Caco-2 (cell line): Measurements from ENCODE around the gene CYP3A5. TPM values are rescaled to one million over a fixed set of nuclear protein-coding genes. Genes with fewer than 3 reads are reported as not detected.

Experiments
- BruUV-seq: library from RNA; stranded (reverse); fragments of 400-500 nt; replicated peaks from 2 replicates; lab custom pipeline; 2021; lab: Mats Ljungman, UMichigan
- CTCF ChIA-PET: fragments of 300-600 bp; sonication (Branson Sonifier 250); formaldehyde crosslinking; loops from one replicate; lab custom pipeline; 2022; ENCODE audit warnings: antibody characterized with exemption; lab: Charles Lee
- POLR2A ChIA-PET: fragments of 300-600 bp; sonication (Branson Sonifier 250); formaldehyde crosslinking; loops from one replicate; lab custom pipeline; 2022; ENCODE audit warnings: antibody characterized with exemption; lab: Charles Lee
- DNase-seq, 2 experiments: peaks; one replicate each; pipeline versions ENCODE4 v3.0.0 to v3.0.0-alpha.2; 2020 to 2022
- H3K27me3 ChIP-seq: replicated peaks from 2 replicates; pipeline ENCODE4 v1.6.0; 2011; ENCODE audit warnings: low read length; ENCODE audit not compliant: control insufficient read depth, insufficient read depth
- H3K36me3 ChIP-seq: 2 replicates; pipeline ENCODE4 v1.5.1; 2011; ENCODE audit warnings: low read length; ENCODE audit not compliant: control insufficient read depth, insufficient read depth
- H3K4me1 ChIP-seq: fragments of 250-450 bp; sonication (Bioruptor Pico); 2 replicates; pipeline ENCODE4 v1.5.1; 2020; ENCODE audit warnings: mild to moderate bottlenecking
- H3K4me3 ChIP-seq: 2 replicates; pipeline ENCODE4 v1.5.1; 2011; ENCODE audit warnings: low read depth, mild to moderate bottlenecking, control low read depth, low read length
- H3K9me3 ChIP-seq: fragments of 250-450 bp; sonication (Bioruptor Pico); 2 replicates; pipeline ENCODE4 v1.5.1; 2020; ENCODE audit warnings: mild to moderate bottlenecking, moderate library complexity
- H3K27ac Mint-ChIP-seq: one replicate; pipeline ENCODE4 v1.8.0; 2022; ENCODE audit warnings: mixed read lengths; ENCODE audit not compliant: unreplicated experiment
- H3K27me3 Mint-ChIP-seq: one replicate; pipeline ENCODE4 v1.8.0; 2022; ENCODE audit warnings: mixed read lengths; ENCODE audit not compliant: insufficient read depth, unreplicated experiment
- H3K36me3 Mint-ChIP-seq: one replicate; pipeline ENCODE4 v1.8.0; 2022; ENCODE audit warnings: mild to moderate bottlenecking, mixed read lengths; ENCODE audit not compliant: insufficient read depth, unreplicated experiment
- H3K4me1 Mint-ChIP-seq: one replicate; pipeline ENCODE4 v1.8.0; 2022; ENCODE audit warnings: low read depth, mixed read lengths; ENCODE audit not compliant: unreplicated experiment
- H3K4me3 Mint-ChIP-seq: one replicate; pipeline ENCODE4 v1.8.0; 2022; ENCODE audit warnings: mild to moderate bottlenecking, moderate library complexity, mixed read lengths; ENCODE audit not compliant: unreplicated experiment
- H3K9me3 Mint-ChIP-seq: one replicate; pipeline ENCODE4 v1.8.0; 2022; ENCODE audit warnings: mixed read lengths; ENCODE audit not compliant: unreplicated experiment
- CTCF ChIP-seq, 2 experiments: fragments of 200-600 bp in 1 of 2; IDR thresholded peaks; 1 replicate in 1 of 2; 2 replicates in 1 of 2; pipeline versions ENCODE4 v1.5.1 to v1.8.0; 2011 to 2022; ENCODE audit warnings: antibody characterized with exemption in 1 of 2, control low read depth in 1 of 2, inconsistent platforms in 1 of 2, low read depth in 1 of 2, low read length in 1 of 2, mild to moderate bottlenecking in 1 of 2, moderate library complexity in 1 of 2; ENCODE audit not compliant: insufficient read depth in 1 of 2, severe bottlenecking in 1 of 2, unreplicated experiment in 1 of 2
- intact Hi-C: fragments of 100-400 bp; cut with micrococcal nuclease; formaldehyde crosslinking; loops from one replicate; pipeline ENCODE4 v1.10.0; 2022; ENCODE audit not compliant: unreplicated experiment
- total RNA-seq: library from RNA; stranded (reverse); gene quantifications from 2 replicates; pipeline ENCODE4 v1.2.3, GENCODE V29; 2022

Gene CYP3A5
- total RNA-seq, 1 experiment from 2014 or later = 2.7 TPM

GRCh38 chr7:99607548-99607947 is 72.2 kb downstream of the CYP3A5 start:
- Histone ChIP-seq H3K9me3 (no peaks in the 10 kb centered on the region), H3K27me3 (peaks cover 1% of the 10 kb centered on the region; the same call in 1 of the 2 replicates), H3K36me3 (no peaks in the 10 kb centered on the region), H3K4me3 (no peak overlapping the region), H3K4me1 (no peaks in the 10 kb centered on the region)
- TF ChIP-seq CTCF (IDR thresholded peaks at IDR 0.05; ENCODE audit: insufficient read depth in 1 of 2, low read depth in 1 of 2, low read length in 1 of 2, severe bottlenecking in 1 of 2, unreplicated experiment in 1 of 2) = no peak
- ChIA-PET POLR2A (no interaction called here), CTCF (no interaction called here)
- H3K27ac Mint-ChIP-seq = no peak overlapping the region
- H3K9me3 Mint-ChIP-seq = no peaks in the 10 kb centered on the region
- DNase-seq = no peak
- H3K4me1 Mint-ChIP-seq = no peaks in the 10 kb centered on the region
- H3K4me3 Mint-ChIP-seq = no peak overlapping the region
- no peaks in the 10 kb centered on the region for H3K27me3 Mint-ChIP-seq
- intact Hi-C loops = no loop called here
- BruUV-seq = no TSS peak
- no peaks in the 10 kb centered on the region for H3K36me3 Mint-ChIP-seq

GRCh38 chr7:99606531-99606930 is 73.3 kb downstream of the CYP3A5 start:
- no peak for DNase-seq
- Histone ChIP-seq H3K27me3 (peaks cover 1% of the 10 kb centered on the region; the same call in 1 of the 2 replicates), H3K9me3 (no peaks in the 10 kb centered on the region), H3K36me3 (no peaks in the 10 kb centered on the region), H3K4me3 (no peak overlapping the region), H3K4me1 (no peaks in the 10 kb centered on the region)
- intact Hi-C loops = no loop called here
- Mint-ChIP-seq H3K36me3 (no peaks in the 10 kb centered on the region), H3K9me3 (no peaks in the 10 kb centered on the region), H3K4me1 (no peaks in the 10 kb centered on the region), H3K4me3 (no peak overlapping the region), H3K27me3 (no peaks in the 10 kb centered on the region), H3K27ac (no peak overlapping the region)
- BruUV-seq = no TSS peak
- TF ChIP-seq CTCF (IDR thresholded peaks at IDR 0.05; ENCODE audit: insufficient read depth in 1 of 2, low read depth in 1 of 2, low read length in 1 of 2, severe bottlenecking in 1 of 2, unreplicated experiment in 1 of 2) = no peak
- POLR2A ChIA-PET = interaction anchor here (0.6 kb wide), 1 partner anchor 10 kb away, joined by 3 read pairs; the partner anchor contains the start of gene ZSCAN25
- CTCF ChIA-PET = no interaction called here

DNA sequence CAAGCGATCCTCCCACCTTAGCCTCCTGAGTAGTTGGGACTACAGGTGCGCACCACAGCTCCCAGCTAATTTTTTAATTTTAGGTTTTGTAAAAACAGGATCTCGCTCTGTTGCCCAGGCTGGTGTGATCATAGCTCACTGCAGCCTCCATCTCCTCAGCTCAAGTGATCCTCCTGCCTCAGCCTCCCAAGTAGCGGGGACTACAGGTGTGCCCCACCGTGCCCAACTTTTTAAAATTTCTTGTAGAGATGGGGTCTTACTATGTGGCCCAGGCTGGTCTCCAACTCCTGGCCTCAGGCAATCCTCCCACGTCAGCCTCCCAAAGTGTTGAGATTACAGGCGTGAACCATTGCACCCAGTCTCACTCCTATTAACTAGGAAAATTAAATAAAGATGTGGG is 74.3 kb downstream of the CYP3A5 start:
- H3K4me1 ChIP-seq = no peaks in the 10 kb centered on the region
- intact Hi-C loops = no loop called here
- no peaks in the 10 kb centered on the region for H3K36me3 Mint-ChIP-seq
- no TSS peak for BruUV-seq
- H3K9me3 ChIP-seq = no peaks in the 10 kb centered on the region
- H3K4me3 ChIP-seq = no peak overlapping the region
- POLR2A ChIA-PET = no interaction called here
- no peak for TF ChIP-seq CTCF (IDR thresholded peaks at IDR 0.05; ENCODE audit: insufficient read depth in 1 of 2, low read depth in 1 of 2, low read length in 1 of 2, severe bottlenecking in 1 of 2, unreplicated experiment in 1 of 2)
- CTCF ChIA-PET = interaction anchor here (1.4 kb wide), 1 partner anchor 12 kb away, joined by 5 read pairs; no protein-coding TSS in a partner anchor
- no peak for DNase-seq
- H3K36me3 ChIP-seq = no peaks in the 10 kb centered on the region
- no peaks in the 10 kb centered on the region for H3K9me3 Mint-ChIP-seq
- H3K27me3 Mint-ChIP-seq = no peaks in the 10 kb centered on the region
- no peak overlapping the region for H3K4me3 Mint-ChIP-seq
- no peaks in the 10 kb centered on the region for H3K4me1 Mint-ChIP-seq
- no peak overlapping the region for H3K27ac Mint-ChIP-seq
- H3K27me3 ChIP-seq = peaks cover 1% of the 10 kb centered on the region; the same call in 1 of the 2 replicates
